Measurements from ENCODE around the gene CAPN3.

Gene CAPN3

GRCh38 chr15:42356851-42357250 is 2.5 kb upstream of the CAPN3 start:
- no peak for DNase-seq (ENCODE audit: low spot score)

- DNase-seq (ENCODE audit: low spot score): no peak
These were observed 1.2 kb upstream of the CAPN3 start for GRCh38 chr15:42358141-42358540.

- no peak for DNase-seq (ENCODE audit: low spot score)
These were observed 684 bp downstream of the CAPN3 start for GRCh38 chr15:42359985-42360384.

GRCh38 chr15:42360535-42361112 is 1.3 kb downstream of the CAPN3 start:
- DNase-seq (ENCODE audit: low spot score): no peak

- no peak for DNase-seq (ENCODE audit: low spot score)
These were observed 4.2 kb downstream of the CAPN3 start for GRCh38 chr15:42363487-42363886.

GRCh38 chr15:42363942-42364341 is 4.6 kb downstream of the CAPN3 start:
- DNase-seq (ENCODE audit: low spot score): no peak

GRCh38 chr15:42364529-42364928 is 5.2 kb downstream of the CAPN3 start:
- no peak for DNase-seq (ENCODE audit: low spot score)

- DNase-seq (ENCODE audit: low spot score): no peak
These were observed 6.7 kb downstream of the CAPN3 start for GRCh38 chr15:42365921-42366550.

GRCh38 chr15:42367041-42367440 is 7.7 kb downstream of the CAPN3 start:
- no peak for DNase-seq (ENCODE audit: low spot score)

- DNase-seq (ENCODE audit: low spot score): no peak
These were observed 8.8 kb downstream of the CAPN3 start for GRCh38 chr15:42368096-42368495.

- DNase-seq (ENCODE audit: low spot score): peak; percentile 5
These were observed 11.8 kb downstream of the CAPN3 start for GRCh38 chr15:42371096-42371495.

GRCh38 chr15:42373274-42373673 is 14.0 kb downstream of the CAPN3 start:
- no peak for DNase-seq (ENCODE audit: low spot score)

GRCh38 chr15:42373936-42374335 is 14.6 kb downstream of the CAPN3 start:
- no peak for DNase-seq (ENCODE audit: low spot score)

GRCh38 chr15:42374810-42375209 is 15.5 kb downstream of the CAPN3 start:
- DNase-seq (ENCODE audit: low spot score): no peak

GRCh38 chr15:42375252-42375651 is 16.0 kb downstream of the CAPN3 start:
- DNase-seq (ENCODE audit: low spot score): no peak

- DNase-seq (ENCODE audit: low spot score): no peak
These were observed 16.6 kb downstream of the CAPN3 start for GRCh38 chr15:42375941-42376340.

- DNase-seq (ENCODE audit: low spot score): no peak
These were observed 18.7 kb downstream of the CAPN3 start for GRCh38 chr15:42378011-42378410.

- no peak for DNase-seq (ENCODE audit: low spot score)
These were observed 25.3 kb downstream of the CAPN3 start for GRCh38 chr15:42384597-42384996.

- DNase-seq (ENCODE audit: low spot score): peak; percentile 54
These were observed 26.1 kb downstream of the CAPN3 start for GRCh38 chr15:42385206-42385979.

GRCh38 chr15:42385980-42386700 is 26.8 kb downstream of the CAPN3 start:
- no peak for DNase-seq (ENCODE audit: low spot score)

- no peak for DNase-seq (ENCODE audit: low spot score)
These were observed 28.3 kb downstream of the CAPN3 start for GRCh38 chr15:42387603-42388002.

GRCh38 chr15:42392309-42393024 is 33.2 kb downstream of the CAPN3 start:
- peak; percentile 54 for DNase-seq (ENCODE audit: low spot score)

Measured in SW480 (cell line).